ENCODE measurements around the gene SSTR5.

The SSTR5 gene

DNA sequence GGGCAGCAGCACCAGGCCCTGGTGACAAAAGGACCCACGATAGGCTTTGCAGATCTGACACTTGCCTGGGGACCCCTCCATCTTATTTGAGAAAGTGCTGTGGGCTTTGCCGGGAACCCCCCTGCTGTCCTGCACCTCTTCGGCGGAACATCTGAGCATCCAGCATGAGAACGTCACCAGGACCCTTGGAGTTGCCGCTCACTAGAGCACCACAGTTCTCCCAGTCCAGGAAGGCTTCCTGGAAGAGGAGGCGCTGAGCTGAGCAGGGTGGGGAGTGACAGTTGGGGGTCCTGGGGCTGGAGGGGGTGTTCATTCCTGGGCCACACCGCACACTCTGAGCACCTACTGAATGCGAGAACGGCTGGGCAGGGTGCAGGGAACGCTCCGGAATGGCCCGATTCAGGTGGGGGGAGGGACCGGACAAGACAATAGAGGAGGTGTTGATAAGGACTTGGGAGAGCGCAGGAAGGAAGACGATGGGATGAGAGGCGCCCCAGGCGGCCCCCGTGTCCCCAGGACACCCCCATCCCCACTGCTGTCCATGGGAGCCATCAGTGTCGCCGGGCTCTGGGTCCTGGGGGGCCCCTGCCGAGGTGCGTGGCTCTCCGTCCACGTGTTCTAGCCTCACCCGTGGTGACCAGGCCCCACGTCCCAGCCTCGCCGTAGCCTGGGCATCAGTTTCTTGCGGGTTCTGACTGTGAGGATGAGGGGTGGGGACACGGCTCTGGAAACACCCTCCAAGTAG, 55.6 kb downstream of the SSTR5 start:
- H3K9me3 ChIP-seq (ENCODE audit: low read length), result no peaks in the 10 kb centered on the region
- no peaks in the 10 kb centered on the region for H3K4me1 ChIP-seq (ENCODE audit: insufficient read depth, low read length)
- peaks cover 10% of the 10 kb centered on the region for H3K27me3 ChIP-seq (ENCODE audit: insufficient read depth, low read length)
- no peaks in the 10 kb centered on the region for H3K36me3 ChIP-seq (ENCODE audit: insufficient read depth, low read length)
- no peak overlapping the region for H2AFZ ChIP-seq (ENCODE audit: low read depth, low read length)
- H3K4me3 ChIP-seq (ENCODE audit: low read length), result no peak overlapping the region

DNA sequence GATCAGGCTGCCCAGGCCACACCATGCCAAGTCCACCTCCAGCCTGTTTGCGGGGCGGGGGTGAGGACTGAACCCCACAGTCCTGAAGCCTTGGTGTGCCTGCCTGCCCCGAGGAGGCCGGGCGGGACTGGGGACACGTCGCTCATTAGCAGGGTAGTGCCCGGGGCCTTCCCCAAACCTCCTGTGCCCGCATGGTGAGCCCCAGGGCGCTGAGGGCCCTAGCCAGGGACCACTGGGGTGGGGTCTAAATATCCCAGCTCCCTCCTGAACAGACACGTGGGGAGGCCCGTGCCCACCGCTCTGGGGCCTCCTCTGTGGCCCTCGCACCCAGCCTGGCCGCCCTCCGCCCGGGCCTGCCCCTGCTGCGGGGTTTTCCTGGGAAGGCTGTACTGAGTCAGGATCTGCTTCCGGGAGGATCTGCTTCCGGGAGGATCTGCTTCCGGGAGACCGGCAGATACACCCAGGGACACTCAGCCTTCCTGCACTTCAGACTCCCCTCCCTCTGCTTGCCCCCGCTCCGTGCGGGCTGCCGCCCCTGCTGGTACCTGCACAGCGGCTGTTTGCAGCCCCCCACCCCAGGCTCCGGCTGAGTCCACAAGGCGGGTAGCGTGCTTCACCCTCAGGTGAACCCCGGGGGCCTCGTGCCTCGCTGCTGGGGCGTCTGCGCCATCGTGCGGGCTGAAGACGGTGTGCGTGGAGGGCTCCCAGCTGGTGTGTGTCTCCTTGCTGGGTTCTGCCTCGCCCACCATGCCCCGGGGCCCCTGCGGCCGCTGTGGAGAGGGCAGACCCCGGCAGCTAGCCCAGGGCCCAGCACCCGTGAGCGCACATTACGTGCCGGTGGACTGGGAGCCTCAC, 56.8 kb downstream of the SSTR5 start:
- Histone ChIP-seq H3K9me3 (ENCODE audit: low read length) (no peaks in the 10 kb centered on the region), H3K27me3 (ENCODE audit: insufficient read depth, low read length) (peaks cover 15% of the 10 kb centered on the region), H3K4me3 (ENCODE audit: low read length) (no peak overlapping the region), H3K4me1 (ENCODE audit: insufficient read depth, low read length) (no peaks in the 10 kb centered on the region), H2AFZ (ENCODE audit: low read depth, low read length) (no peak overlapping the region), H3K36me3 (ENCODE audit: insufficient read depth, low read length) (no peaks in the 10 kb centered on the region)

DNA sequence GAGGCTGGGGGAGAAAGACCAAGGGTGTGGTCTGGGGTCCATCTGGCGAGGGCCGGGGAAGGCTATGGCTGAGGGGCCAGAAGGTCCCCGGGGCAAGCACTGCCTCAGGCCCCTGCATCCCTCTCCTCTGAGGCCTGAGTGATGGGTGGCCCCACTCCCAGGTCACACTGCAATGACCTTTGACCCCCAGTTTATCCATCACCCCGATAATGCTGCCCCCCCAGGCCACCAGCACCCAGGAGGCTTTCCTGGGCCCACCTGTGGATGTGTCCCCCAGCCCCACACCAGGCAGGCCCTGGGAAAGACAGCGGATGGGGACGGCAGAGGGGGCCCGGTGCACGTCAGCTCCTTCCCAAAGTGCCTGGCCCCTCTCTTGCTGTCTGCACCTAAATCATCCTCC, 57.8 kb downstream of the SSTR5 start:
- Histone ChIP-seq H3K36me3 (ENCODE audit: insufficient read depth, low read length) (no peaks in the 10 kb centered on the region), H3K4me3 (ENCODE audit: low read length) (no peak overlapping the region), H2AFZ (ENCODE audit: low read depth, low read length) (no peak overlapping the region), H3K4me1 (ENCODE audit: insufficient read depth, low read length) (no peaks in the 10 kb centered on the region), H3K27me3 (ENCODE audit: insufficient read depth, low read length) (peaks cover 15% of the 10 kb centered on the region), H3K9me3 (ENCODE audit: low read length) (no peaks in the 10 kb centered on the region)
